HG03469 (cell line): ENCODE results near the gene MYMK.
"Not testable (repeated sequence)": the region's sequence is repeated elsewhere in the genome, so short reads cannot be mapped to it uniquely, and the experiment has no call there.

Source experiments
- ATAC-seq: cut with Tn5 transposase; IDR thresholded peaks from one replicate; pipeline ENCODE4 v1.9.1; 2021; ENCODE audit warnings: mild to moderate bottlenecking, moderate library complexity, moderate number of reproducible peaks; ENCODE audit not compliant: unreplicated experiment

The MYMK gene, protein sequence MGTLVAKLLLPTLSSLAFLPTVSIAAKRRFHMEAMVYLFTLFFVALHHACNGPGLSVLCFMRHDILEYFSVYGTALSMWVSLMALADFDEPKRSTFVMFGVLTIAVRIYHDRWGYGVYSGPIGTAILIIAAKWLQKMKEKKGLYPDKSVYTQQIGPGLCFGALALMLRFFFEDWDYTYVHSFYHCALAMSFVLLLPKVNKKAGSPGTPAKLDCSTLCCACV

DNA sequence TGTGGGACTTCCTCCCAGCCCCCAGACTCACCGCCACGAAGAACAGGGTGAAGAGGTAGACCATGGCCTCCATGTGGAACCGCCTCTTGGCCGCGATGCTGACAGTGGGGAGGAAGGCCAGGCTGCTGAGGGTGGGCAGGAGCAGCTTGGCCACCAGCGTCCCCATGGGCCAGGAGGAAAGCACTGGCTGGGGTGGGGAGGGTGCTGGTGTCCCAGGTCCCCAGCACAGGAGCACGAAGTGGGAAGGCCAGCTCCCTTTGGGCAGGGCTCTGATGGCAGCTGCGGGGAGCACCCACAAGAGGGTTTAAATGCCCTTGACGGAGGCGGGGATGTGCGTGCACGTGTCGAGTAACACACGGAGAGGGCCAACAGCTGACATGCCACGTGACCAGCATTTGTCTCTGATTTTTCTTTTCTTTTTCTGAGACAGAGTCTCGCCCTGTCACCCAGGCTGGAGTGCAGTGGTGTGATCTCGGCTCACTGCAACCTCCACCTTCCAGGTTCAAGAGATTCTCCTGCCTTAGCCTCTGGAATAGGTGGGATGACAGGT is at the start of gene MYMK:
Gene MYMK, minus strand, starts transcription at position 281 of the 550 bp plus-strand sequence. Its CDS starts 115 bp downstream, at position 166.
- no peak for ATAC-seq

DNA sequence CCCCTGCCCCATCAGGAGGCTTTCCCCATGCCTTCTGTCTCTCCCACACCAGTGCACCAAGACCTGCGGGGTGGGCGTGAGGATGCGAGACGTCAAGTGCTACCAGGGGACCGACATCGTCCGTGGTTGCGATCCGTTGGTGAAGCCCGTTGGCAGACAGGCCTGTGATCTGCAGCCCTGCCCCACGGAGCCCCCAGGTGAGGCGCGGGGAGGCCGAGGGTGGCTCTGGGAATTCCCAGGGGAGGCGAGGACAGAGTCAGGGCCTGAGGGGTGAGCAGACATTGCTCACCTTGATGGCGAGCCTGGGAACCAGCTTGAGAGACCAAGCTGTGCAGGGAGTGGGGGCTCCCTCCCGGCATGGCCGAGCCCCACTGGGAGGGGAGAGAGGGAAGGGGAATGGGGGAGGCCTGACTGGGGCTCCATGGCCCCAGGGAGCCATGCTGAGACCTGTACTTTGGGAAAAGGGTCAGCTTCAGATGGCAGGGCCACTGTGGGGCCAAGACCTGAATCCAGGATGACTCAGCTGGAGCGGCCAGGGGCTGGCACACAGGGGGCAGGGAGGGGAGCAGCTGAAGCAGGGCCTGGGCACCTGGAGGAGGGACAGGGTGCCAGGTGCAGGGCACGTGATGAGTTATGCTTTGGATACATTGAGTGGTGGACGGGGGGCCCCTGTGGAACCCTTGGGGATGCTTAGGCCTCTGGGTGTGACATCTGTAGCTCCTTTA is 49.2 kb upstream of the MYMK start:
- ATAC-seq = no peak

DNA sequence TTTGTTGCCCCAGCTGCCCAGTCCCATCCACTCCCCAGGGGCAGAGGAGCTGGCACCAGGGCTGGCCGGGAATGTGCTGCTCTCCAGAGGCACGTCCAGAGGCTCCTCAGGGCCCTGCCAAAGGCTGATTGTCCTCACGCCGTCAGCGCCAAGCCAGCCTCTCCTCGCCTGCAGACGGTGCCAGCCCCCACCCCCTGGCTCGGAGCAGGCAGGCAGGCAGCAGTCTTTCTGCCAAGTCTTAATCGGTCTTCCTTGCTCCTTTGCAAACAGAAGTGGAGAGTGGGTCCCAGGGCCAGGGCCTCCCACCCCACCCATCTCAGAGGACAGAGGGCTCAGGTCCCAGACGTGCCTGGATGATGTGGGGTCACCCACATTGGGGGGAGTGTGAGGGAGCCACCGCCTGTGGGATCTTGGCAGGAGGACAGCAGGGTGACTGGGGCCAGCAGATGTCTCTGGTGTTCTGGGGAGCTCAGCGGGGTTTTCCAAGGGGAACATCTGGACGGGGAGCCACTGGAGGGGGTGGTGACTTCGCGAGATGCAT is 48.1 kb upstream of the MYMK start:
- no peak for ATAC-seq

DNA sequence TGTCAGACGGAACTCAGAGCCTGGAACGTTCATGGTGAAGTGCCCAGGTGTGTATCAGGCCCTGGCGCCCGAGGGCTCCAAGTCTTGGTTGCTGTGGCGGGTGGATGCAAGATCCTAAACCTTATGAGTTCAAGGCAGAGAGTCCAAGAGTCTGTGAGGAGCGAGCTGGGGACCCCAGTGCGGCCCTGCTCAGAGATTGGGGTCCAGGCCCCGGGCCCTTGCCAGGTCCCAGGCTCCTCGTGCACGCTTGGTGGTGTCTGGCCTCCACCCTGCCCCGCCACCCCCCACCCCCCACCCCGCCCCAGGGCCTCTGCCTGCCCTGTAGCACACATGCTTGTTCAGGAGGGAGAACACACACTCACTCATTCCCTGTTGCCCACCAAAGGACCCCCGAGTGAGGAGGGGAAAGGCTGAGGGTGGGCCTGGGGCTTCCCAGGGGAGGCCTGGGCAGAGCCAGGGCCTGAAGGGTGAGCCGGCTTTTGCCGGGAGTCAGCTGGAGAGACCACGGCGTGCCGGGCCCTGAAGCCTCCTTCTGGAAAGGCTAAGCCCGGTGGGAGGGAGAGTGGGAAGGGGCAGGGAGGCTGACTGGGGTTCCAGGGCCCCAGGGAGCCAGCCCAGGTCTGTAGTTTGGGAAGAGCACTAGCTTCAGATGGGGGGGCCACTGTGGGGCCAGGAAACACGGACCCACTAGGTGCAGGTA is 47.3 kb upstream of the MYMK start:
- ATAC-seq = no peak

DNA sequence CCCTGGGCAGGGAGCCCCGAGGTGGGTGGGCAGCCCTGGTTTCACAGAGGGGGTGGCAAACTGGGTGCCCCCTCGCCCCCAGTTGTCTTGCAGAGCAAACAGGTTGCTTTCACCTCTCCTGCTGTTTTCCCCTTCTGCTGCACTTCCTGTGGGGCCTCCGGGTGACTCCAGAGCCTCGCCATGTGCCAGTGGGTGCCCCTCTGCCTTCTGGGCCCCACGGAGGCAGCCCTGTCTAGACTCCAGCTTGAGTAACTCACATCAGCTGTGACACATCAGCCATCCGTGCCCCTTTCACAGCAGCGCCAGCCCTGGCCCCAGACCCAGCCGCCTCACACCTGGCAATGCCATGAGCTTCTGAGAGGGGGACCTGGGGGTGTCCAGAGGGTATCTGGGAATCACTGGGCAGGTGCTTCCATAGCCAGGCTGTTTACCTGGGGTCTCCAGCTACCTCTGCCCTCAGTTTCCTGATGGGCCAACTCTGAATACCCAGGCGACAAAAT is 46.7 kb upstream of the MYMK start:
- no peak for ATAC-seq

DNA sequence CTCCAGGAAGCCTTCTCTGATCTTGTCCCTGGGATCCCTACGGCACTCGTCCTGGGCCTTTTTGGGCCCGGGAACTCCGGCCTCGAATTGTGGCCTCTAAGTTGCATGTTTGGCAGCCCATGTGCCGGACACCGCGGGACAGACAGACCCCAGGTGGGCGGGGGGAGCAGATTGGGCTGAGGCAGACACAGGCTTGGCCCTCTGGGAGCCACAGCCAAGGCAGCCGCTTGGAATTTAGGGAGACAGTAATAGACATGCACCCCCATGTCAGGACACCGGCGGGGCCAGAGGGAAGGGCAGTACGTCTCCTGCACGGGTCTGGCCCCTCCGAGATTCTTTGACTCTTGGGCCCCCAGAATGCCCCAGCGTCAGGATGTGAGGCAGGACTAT is 45.9 kb upstream of the MYMK start:
- ATAC-seq = no peak

DNA sequence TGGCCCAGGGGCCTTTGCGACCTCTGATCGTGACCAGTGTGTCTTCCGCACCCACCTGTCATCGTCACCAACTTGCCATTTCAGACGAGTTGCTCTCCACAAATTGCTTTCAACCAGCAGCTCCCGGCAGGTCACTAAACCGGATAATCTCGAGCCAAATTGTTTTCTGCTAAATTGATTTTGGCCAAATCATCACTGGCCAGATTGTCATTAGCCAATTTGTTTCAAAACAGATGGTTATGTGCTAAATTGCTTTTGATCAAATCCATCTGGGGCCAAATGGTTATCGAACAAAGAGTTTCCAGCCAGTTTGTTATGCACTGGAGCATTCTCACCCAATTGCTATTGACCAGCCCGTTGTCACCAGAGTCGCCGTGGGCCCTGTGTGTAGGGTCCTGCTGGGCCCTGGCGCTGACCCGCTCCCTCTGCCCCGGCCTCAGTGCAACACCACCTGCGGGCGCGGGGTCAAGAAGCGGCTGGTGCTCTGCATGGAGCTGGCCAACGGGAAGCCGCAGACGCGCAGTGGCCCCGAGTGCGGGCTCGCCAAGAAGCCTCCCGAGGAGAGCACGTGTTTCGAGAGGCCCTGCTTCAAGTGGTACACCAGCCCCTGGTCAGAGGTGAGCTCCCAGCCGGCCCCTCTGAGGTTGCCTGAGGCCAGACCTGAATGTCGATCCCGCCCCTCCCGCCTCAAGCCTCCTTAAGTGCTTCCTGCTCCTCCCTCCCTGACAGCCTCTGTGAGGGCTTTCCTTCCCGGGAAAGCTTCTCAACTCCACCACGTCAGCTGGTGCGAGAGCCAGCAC is 45.3 kb upstream of the MYMK start:
- ATAC-seq = no peak

DNA sequence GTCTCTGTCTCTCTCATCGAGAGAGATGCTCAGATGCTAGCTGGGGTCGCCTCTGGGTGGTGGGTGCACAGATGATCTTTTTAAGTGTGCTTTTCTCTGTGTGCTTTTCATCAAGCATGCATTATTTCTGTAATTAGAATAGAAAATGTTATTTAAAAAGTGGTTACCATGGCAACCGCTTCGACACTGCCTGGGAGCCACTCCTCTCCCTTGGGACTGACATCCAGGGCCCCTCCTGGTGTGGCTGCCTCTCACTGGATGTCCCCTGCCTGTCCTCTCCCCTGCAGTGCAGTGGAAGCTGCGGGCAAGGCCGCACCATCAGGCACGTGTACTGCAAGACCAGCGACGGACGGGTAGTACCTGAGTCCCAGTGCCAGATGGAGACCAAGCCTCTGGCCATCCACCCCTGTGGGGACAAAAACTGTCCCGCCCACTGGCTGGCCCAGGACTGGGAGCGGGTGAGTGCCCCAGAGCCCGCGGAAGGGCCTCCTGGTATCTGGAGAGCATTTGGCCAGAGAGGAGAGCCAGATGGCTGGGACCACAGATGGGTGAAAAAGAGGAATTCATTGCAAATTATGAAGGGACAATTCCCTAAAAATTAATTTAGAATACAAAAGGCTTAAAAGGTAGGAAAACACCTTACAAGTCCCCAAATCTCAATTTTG is 44.5 kb upstream of the MYMK start:
- no peak for ATAC-seq

DNA sequence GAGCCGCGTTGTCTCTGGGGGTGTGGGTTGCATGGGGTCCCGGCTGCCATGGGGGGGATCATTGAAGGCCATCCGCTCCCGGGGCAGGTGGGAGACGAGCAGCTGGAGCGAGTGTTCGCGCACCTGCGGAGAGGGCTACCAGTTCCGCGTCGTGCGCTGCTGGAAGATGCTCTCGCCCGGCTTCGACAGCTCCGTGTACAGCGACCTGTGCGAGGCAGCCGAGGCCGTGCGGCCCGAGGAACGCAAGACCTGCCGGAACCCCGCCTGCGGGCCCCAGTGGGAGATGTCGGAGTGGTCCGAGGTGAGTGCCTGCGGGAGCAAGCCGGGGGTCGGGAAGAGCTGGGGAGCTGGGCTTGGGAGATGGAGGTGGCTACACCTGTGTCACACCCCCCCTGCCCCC is 43.4 kb upstream of the MYMK start:
- ATAC-seq = no peak

DNA sequence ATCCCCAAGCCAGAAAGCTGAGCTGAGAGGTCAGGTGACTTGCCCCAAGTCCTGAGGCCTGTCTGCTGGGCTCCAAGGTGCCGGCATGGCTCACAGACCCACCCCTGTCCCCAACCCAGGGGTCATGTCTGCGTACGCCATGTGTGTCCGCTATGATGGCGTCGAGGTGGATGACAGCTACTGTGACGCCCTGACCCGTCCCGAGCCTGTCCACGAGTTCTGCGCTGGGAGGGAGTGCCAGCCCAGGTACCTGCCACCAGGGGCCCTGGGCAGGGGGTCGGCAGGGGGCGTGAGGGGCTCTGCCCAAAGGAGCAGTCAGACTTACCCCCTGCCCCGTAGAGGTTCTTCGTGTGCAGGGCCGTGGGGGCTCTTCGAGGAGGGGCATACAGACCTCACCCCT is 42.1 kb upstream of the MYMK start:
- ATAC-seq = no peak

DNA sequence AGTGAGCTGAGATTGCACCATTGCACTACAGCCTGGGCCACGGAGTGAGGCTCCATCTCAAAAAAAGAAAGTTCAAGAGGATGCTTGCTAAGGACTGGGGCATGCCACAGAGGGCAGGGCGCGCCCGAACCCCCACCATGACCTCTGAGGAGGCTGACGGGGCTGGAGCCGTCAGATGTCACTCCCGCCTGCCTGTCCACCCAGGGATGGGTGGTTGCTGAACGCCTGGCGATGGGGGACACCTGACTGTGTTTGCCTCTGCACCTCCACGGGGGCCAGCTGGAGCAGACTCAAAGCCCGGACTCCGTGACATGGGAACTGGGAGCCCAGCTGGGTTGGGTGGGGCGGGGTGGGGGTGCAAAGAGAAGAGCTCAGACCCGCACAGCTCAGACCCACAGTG is 41.6 kb upstream of the MYMK start:
- ATAC-seq = no peak

DNA sequence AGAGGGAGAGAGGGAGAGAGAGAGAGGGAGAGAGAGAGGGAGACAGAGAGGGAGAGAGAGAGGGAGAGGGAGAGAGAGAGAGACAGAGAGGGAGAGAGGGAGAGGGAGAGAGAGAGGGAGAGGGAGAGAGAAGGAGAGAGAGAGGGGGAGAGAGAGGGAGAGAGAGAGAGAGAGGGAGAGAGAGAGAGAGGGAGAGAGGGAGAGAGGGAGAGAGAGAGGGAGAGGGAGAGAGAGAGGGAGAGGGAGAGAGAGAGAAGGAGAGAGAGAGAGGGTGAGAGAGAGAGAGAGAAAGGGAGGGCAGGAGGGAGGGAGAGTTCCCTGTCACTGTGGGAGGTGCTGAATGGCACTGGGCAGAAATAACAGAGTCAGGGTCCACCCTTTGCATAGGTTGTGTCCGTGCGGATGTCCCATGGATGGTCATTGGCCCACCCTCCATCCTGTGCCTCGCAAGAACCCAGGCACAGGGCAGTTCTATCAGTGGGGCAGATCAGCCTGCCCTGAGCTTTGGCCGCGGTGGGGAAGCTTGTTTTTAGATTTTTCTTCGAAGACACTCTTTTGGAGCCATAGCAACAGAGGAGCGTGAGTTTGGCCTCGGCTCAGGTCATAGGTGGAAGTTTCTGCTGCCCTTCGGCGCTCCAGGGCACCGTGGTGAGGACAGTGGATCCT is 39.8 kb upstream of the MYMK start:
- no peak for ATAC-seq

DNA sequence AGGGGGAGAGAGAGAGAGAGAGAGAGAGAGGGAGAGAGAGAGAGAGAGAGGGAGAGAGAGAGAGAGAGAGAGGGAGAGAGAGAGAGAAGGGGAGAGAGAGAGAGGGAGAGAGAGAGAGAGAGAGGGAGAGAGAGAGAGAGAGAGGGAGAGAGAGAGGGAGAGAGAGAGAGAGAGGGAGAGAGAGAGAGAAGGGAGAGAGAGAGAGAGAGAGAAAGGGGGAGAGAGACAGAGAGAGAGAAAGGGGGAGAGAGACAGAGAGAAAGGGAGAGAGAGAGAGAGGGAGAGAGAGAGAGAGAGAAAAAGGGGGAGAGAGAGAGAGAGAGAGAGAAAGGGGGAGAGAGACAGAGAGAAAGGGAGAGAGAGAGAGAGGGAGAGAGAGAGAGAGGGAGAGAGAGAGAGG is 39.1 kb upstream of the MYMK start:
- not testable (repeated sequence) for ATAC-seq

DNA sequence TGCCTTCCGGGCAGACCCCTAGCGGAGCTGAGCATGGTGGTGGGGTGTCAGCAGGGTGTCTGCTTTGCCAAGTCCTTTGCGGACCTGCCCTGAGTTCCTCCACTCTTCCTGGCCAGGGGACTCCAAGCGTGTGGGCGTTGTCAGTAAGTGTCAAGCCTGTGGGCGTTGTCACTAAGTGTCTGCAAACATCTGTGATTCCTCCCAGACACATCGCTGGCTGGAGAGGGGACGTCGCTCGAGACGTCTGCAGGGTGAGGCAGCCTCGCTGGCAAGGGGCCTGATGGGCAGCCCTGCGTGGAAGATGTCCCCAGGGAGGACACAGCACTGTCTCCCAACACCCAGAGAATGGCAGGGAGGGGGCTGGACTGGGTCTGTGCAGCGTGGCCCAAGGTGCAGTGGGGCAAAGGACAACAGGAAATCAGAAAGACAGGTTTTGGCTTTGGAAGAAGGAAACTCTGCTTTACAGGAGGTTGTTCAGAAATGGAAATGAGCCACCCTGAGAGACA is 38.6 kb upstream of the MYMK start:
- no peak for ATAC-seq

DNA sequence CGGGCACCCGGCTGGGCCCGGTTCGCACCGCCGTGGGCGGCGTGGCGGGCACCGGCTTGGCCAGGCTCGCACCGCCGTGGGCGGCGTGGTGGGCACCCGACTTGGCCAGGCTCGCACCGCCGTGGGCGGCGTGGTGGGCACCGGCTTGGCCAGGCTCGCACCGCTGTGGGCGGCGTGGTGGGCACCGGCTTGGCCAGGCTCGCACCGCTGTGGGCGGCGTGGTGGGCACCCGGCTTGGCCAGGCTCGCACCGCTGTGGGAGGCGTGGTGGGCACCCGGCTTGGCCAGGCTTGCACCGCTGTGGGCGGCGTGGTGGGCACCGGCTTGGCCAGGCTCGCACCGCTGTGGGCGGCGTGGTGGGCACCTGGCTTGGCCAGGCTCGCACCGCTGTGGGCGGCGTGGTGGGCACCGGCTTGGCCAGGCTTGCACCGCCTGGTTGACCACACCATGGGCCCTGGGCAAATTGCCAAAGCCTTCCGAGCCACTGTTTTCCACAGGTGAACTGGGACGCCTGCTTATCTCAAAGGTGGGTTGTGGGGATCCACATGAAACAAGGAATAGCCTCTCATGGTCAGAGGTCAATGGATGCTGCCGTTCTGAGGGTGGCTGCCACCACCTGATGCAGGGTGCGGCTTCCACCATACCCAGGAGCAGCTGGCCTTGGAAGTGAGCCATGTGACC is 38.0 kb upstream of the MYMK start:
- ATAC-seq = no peak

DNA sequence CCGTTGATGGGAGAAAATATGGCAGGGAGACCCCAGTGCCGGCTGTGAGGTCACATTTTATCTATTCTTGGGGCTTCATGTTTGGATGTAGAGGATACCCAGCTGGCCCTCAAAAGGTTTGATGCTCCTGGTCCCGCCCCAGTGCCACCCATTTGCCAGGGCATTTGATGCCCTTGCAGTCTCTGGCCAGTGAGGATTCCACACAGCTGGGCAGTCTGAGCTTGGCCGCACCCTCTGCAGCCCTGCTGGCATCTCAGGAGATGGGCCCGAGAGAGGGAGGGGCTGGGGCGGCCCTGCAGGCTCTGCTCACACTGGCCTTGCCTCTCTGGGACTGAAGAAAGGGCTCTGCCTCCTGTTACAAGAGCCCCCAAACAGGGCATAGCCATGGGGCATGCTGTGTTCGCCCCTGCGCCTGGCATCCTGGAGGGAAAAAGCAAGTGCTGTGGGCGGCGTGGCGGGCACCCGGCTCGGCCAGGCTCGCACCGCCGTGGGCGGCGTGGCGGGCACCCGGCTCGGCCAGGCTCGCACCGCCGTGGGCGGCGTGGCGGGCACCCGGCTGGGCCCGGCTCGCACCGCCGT is 37.3 kb upstream of the MYMK start:
- ATAC-seq = no peak

DNA sequence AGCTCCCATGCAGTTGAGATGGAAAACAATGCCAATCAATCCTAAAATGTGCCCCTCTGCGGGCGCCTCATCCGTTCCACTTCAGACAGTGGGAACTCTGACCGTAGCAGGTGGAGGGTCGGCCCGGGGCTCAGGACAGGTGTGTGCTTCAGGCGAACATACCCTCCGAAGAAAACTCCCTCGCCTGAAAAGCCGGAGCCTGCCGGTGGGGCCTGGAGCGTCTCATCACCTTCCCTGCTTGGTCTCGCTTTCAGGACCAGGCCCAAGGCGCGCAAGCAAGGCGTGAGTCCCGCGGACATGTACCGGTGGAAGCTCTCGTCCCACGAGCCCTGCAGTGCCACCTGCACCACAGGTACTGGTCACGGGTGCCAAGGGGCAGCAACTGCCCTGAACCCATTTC is 36.2 kb upstream of the MYMK start:
- no peak for ATAC-seq

DNA sequence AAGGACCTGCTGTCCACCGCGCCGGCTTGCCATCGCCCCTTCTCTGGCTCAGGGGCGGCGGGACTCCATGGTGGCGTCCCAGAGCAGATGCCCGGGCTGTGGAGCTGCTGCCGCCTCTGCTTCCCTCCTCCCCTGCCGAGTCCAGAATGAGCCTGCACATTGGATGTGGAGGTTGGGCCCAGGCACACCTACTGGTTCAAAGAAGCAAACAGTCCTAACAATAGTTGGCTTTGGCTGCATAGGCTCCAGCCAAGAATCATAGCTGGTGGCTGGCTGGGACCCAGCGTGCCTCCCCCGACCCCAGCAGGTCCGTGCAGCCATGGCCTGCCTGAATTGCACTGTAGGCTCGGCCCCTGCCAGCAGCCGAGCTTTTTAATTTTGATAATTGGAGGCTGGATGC is 35.6 kb upstream of the MYMK start:
- no peak for ATAC-seq
